HepG2 (cell line): ENCODE measurements around the gene ODR4.

ENCODE experiments used
- EZH2 ChIP-seq: conservative IDR thresholded peaks from 2 replicates; pipeline ENCODE4 v1.6.1; 2012; ENCODE audit warnings: mild to moderate bottlenecking, low read depth, low read length, moderate library complexity
- GABPB1 ChIP-seq: IDR thresholded peaks from 2 replicates; pipeline ENCODE4 v1.6.1; 2016; ENCODE audit warnings: mild to moderate bottlenecking, missing genetic modification reagents, moderate library complexity, missing compliant biosample characterization
- HMG20A ChIP-seq: IDR thresholded peaks from 2 replicates; pipeline ENCODE4 v1.6.1; 2016; ENCODE audit warnings: borderline replicate concordance
- MED1 ChIP-seq: sonication (generic); formaldehyde crosslinking; IDR thresholded peaks from 2 replicates; pipeline ENCODE4 v1.4.0; 2020; ENCODE audit warnings: missing genetic modification reagents
- MXI1 ChIP-seq: IDR thresholded peaks from 3 replicates; pipeline ENCODE4 v1.6.1; 2012; ENCODE audit warnings: low read depth, low read length, inconsistent platforms, borderline replicate concordance
- NBN ChIP-seq: fragments of 450-650 bp; conservative IDR thresholded peaks from 2 replicates; pipeline ENCODE4 v1.6.1; 2017
- NFE2 ChIP-seq: sonication (generic); formaldehyde crosslinking; IDR thresholded peaks from 2 replicates; pipeline ENCODE4 v1.4.0; 2020; ENCODE audit warnings: missing genetic modification reagents
- PRDM15 ChIP-seq: sonication (generic); formaldehyde crosslinking; IDR thresholded peaks from 2 replicates; pipeline ENCODE4 v1.4.0; 2020; ENCODE audit warnings: missing genetic modification reagents
- SMARCC2 ChIP-seq: fragments of 450-650 bp; IDR thresholded peaks from 2 replicates; pipeline ENCODE4 v1.6.1; 2017; ENCODE audit warnings: antibody characterized with exemption, mild to moderate bottlenecking
- TARDBP ChIP-seq: sonication (generic); formaldehyde crosslinking; IDR thresholded peaks from 2 replicates; pipeline ENCODE4 v1.8.0; 2022; ENCODE audit warnings: mild to moderate bottlenecking, missing genetic modification reagents
- TRIM24 ChIP-seq: sonication (generic); formaldehyde crosslinking; IDR thresholded peaks from 2 replicates; pipeline ENCODE4 v1.8.0; 2022; ENCODE audit warnings: mild to moderate bottlenecking, missing genetic modification reagents
- ZNF101 ChIP-seq: sonication (generic); formaldehyde crosslinking; IDR thresholded peaks from 2 replicates; pipeline ENCODE4 v1.4.0; 2020; ENCODE audit warnings: mild to moderate bottlenecking, low read depth, missing genetic modification reagents, borderline replicate concordance
- ZNF512 ChIP-seq: sonication (generic); formaldehyde crosslinking; IDR thresholded peaks from 2 replicates; pipeline ENCODE4 v1.4.0; 2020; ENCODE audit warnings: mild to moderate bottlenecking, missing genetic modification reagents
- TF ChIP-seq, protein P1 (sequence below), 2 experiments: fragments of 450-650 bp in 1 of 2; sonication (generic) in 1 of 2; formaldehyde crosslinking in 1 of 2; IDR thresholded peaks; 2 replicates each; pipeline versions ENCODE4 v1.6.1 to v1.8.0; 2016 to 2022; ENCODE audit warnings: antibody characterized with exemption in 1 of 2, mild to moderate bottlenecking in 1 of 2, missing genetic modification reagents in 1 of 2

DNA sequence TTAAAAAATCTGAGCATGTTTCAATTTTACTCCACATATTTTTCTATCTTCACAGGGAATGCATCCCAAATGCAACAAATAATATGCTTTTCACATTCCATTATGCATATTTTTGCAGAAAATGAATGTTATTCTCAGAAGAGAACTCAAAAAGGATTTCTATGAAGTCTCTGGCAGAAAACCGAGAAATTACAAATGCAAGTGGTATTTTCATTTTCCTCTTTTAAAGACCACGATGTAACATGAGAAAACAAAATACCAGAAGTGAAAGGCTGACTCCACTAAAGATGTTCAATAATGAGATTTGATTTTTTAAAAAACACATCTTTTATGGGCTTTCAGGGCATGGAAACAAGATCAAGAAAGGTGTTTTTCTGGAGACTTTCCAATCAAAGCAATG, 90.3 kb downstream of the ODR4 start:
- TF ChIP-seq TARDBP (no peak), TRIM24 (CRISPR knock-in tag) (no peak), EZH2 (no peak), MED1 (CRISPR knock-in tag) (no peak), HMG20A (CRISPR knock-in tag) (no peak), GABPB1 (no peak), PRDM15 (CRISPR knock-in tag) (no peak), MXI1 (no peak), ZNF101 (CRISPR knock-in tag) (no peak), SMARCC2 (no peak), NFE2 (no peak), ZNF512 (no peak), NBN (no peak)
- TF ChIP-seq, protein P1, sequence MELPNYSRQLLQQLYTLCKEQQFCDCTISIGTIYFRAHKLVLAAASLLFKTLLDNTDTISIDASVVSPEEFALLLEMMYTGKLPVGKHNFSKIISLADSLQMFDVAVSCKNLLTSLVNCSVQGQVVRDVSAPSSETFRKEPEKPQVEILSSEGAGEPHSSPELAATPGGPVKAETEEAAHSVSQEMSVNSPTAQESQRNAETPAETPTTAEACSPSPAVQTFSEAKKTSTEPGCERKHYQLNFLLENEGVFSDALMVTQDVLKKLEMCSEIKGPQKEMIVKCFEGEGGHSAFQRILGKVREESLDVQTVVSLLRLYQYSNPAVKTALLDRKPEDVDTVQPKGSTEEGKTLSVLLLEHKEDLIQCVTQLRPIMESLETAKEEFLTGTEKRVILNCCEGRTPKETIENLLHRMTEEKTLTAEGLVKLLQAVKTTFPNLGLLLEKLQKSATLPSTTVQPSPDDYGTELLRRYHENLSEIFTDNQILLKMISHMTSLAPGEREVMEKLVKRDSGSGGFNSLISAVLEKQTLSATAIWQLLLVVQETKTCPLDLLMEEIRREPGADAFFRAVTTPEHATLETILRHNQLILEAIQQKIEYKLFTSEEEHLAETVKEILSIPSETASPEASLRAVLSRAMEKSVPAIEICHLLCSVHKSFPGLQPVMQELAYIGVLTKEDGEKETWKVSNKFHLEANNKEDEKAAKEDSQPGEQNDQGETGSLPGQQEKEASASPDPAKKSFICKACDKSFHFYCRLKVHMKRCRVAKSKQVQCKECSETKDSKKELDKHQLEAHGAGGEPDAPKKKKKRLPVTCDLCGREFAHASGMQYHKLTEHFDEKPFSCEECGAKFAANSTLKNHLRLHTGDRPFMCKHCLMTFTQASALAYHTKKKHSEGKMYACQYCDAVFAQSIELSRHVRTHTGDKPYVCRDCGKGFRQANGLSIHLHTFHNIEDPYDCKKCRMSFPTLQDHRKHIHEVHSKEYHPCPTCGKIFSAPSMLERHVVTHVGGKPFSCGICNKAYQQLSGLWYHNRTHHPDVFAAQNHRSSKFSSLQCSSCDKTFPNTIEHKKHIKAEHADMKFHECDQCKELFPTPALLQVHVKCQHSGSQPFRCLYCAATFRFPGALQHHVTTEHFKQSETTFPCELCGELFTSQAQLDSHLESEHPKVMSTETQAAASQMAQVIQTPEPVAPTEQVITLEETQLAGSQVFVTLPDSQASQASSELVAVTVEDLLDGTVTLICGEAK (IDR thresholded peaks at IDR 0.05), result no peak
- TF ChIP-seq, protein P1 (CRISPR knock-in tag; IDR thresholded peaks at IDR 0.05), result no peak
